ENCODE measurements around the gene TIE1. TPM values are rescaled to one million over a fixed set of nuclear protein-coding genes. Genes with fewer than 3 reads are reported as not detected.

Gene TIE1
- total RNA-seq, 4 donors from 2014 or later = 15.9 to 27.9 (median 20.7) TPM

- Histone ChIP-seq H3K27ac (peak overlapping the region; percentile 66 to 85 (median 78)), H3K4me1 (peaks cover 16 to 18% of the 10 kb centered on the region in 2 donors), H3K4me3 (peak overlapping the region; percentile 64 to 83 (median 70)), H3K36me3 (no peaks in the 10 kb centered on the region), H3K9me3 (no peaks in the 10 kb centered on the region), H3K27me3 (no peaks in the 10 kb centered on the region)
- TF ChIP-seq POLR2A (IDR thresholded peaks at IDR 0.05) (peak; percentile 30 to 37), CTCF (IDR thresholded peaks at IDR 0.05 in 4 of 5, conservative IDR thresholded peaks at IDR 0.05 in 1 of 5) (no peak)
- ATAC-seq = peak; percentile 71 to 83
- intact Hi-C loops (cut with DNase I; ENCODE audit: low total_unique reads) (loop anchor here (1.0 to 2.0 kb wide), 2 partner anchors 19 to 40 kb away; partner anchors contain the start of genes ELOVL1, MED8 and SZT2), in situ Hi-C loops (cut with MboI; ENCODE audit: low sequenced_read_pairs in 4 of 4) (no loop called here)
- DNase-seq = peak; percentile 46 to 78
Measured at GRCh38 chr1:43348809-43349593, 48.2 kb downstream of the TIE1 start.

GRCh38 chr1:43349594-43350306 is 49.0 kb downstream of the TIE1 start:
- in situ Hi-C loops (cut with MboI; ENCODE audit: low sequenced_read_pairs in 4 of 4) (no loop called here), intact Hi-C loops (cut with DNase I; ENCODE audit: low total_unique reads) (loop anchor here (1.0 to 2.0 kb wide), 2 partner anchors 19 to 39 kb away; partner anchors contain the start of genes ELOVL1, MED8 and SZT2)
- Histone ChIP-seq H3K36me3 (no peaks in the 10 kb centered on the region), H3K27me3 (no peaks in the 10 kb centered on the region), H3K4me3 (peak overlapping the region; percentile 64 to 83 (median 70)), H3K27ac (peak overlapping the region; percentile 66 to 85 (median 78)), H3K9me3 (no peaks in the 10 kb centered on the region), H3K4me1 (peaks cover 10 to 11% of the 10 kb centered on the region in 2 donors)
- DNase-seq = no peak
- TF ChIP-seq POLR2A (IDR thresholded peaks at IDR 0.05) = no peak
- TF ChIP-seq CTCF (IDR thresholded peaks at IDR 0.05 in 4 of 5, conservative IDR thresholded peaks at IDR 0.05 in 1 of 5) = no peak
- no peak for ATAC-seq

- ATAC-seq (no peak), DNase-seq (no peak)
- no peak overlapping the region for H3K4me3 ChIP-seq
- peaks cover under 1 to 8% of the 10 kb centered on the region in 2 donors for H3K4me1 ChIP-seq
- no peaks in the 10 kb centered on the region for H3K36me3 ChIP-seq
- TF ChIP-seq CTCF (IDR thresholded peaks at IDR 0.05 in 4 of 5, conservative IDR thresholded peaks at IDR 0.05 in 1 of 5) (no peak), POLR2A (IDR thresholded peaks at IDR 0.05) (no peak)
- intact Hi-C loops (cut with DNase I; ENCODE audit: low total_unique reads) (no loop called here), in situ Hi-C loops (cut with MboI; ENCODE audit: low sequenced_read_pairs in 4 of 4) (no loop called here)
- no peaks in the 10 kb centered on the region for H3K27me3 ChIP-seq
- H3K9me3 ChIP-seq = no peaks in the 10 kb centered on the region
- no peak overlapping the region for H3K27ac ChIP-seq
Measured at GRCh38 chr1:43350976-43351375, 50.2 kb downstream of the TIE1 start.

- no peak overlapping the region for H3K4me3 ChIP-seq
- no peak for TF ChIP-seq POLR2A (IDR thresholded peaks at IDR 0.05)
- TF ChIP-seq CTCF (IDR thresholded peaks at IDR 0.05 in 4 of 5, conservative IDR thresholded peaks at IDR 0.05 in 1 of 5) = no peak
- in situ Hi-C loops (cut with MboI; ENCODE audit: low sequenced_read_pairs in 4 of 4) (no loop called here), intact Hi-C loops (cut with DNase I; ENCODE audit: low total_unique reads) (no loop called here)
- H3K36me3 ChIP-seq = no peaks in the 10 kb centered on the region
- no peak for DNase-seq
- peaks cover 0 to 8% of the 10 kb centered on the region in 2 donors for H3K4me1 ChIP-seq
- no peaks in the 10 kb centered on the region for H3K9me3 ChIP-seq
- no peaks in the 10 kb centered on the region for H3K27me3 ChIP-seq
- no peak overlapping the region for H3K27ac ChIP-seq
- ATAC-seq = no peak
Measured at GRCh38 chr1:43351421-43352350, 50.9 kb downstream of the TIE1 start.
